ENCODE measurements around the gene MCRS1.

Gene MCRS1

GRCh38 chr12:49582850-49583249 is 14.9 kb upstream of the MCRS1 start:
- DNase-seq (ENCODE audit: low read depth, low spot score) = no peak

- DNase-seq (ENCODE audit: low read depth, low spot score) = no peak
These were observed 14.3 kb upstream of the MCRS1 start for GRCh38 chr12:49582201-49582600.

- DNase-seq (ENCODE audit: low read depth, low spot score) = no peak
These were observed 12.9 kb upstream of the MCRS1 start for GRCh38 chr12:49580572-49581535.

GRCh38 chr12:49578471-49579112 is 10.7 kb upstream of the MCRS1 start:
- no peak for DNase-seq (ENCODE audit: low read depth, low spot score)

GRCh38 chr12:49577589-49578315 is 9.8 kb upstream of the MCRS1 start:
- no peak for DNase-seq (ENCODE audit: low read depth, low spot score)

- DNase-seq (ENCODE audit: low read depth, low spot score) = no peak
These were observed 660 bp upstream of the MCRS1 start for GRCh38 chr12:49568442-49569162.

- DNase-seq (ENCODE audit: low read depth, low spot score) = no peak
These were observed 686 bp downstream of the MCRS1 start for GRCh38 chr12:49567302-49567610.

GRCh38 chr12:49566361-49566760 is 1.6 kb downstream of the MCRS1 start:
- DNase-seq (ENCODE audit: low read depth, low spot score) = no peak

- no peak for DNase-seq (ENCODE audit: low read depth, low spot score)
These were observed 2.3 kb downstream of the MCRS1 start for GRCh38 chr12:49565406-49566265.

GRCh38 chr12:49564686-49565405 is 3.1 kb downstream of the MCRS1 start:
- no peak for DNase-seq (ENCODE audit: low read depth, low spot score)

- no peak for DNase-seq (ENCODE audit: low read depth, low spot score)
These were observed 3.8 kb downstream of the MCRS1 start for GRCh38 chr12:49563951-49564685.

- DNase-seq (ENCODE audit: low read depth, low spot score) = no peak
These were observed 5.1 kb downstream of the MCRS1 start for GRCh38 chr12:49562831-49563230.

- DNase-seq (ENCODE audit: low read depth, low spot score) = no peak
These were observed 5.7 kb downstream of the MCRS1 start for GRCh38 chr12:49562233-49562632.

GRCh38 chr12:49560695-49561094 is 7.2 kb downstream of the MCRS1 start:
- DNase-seq (ENCODE audit: low read depth, low spot score) = no peak

- no peak for DNase-seq (ENCODE audit: low read depth, low spot score)
These were observed 8.8 kb downstream of the MCRS1 start for GRCh38 chr12:49559011-49559675.

- DNase-seq (ENCODE audit: low read depth, low spot score) = no peak
These were observed 9.4 kb downstream of the MCRS1 start for GRCh38 chr12:49558526-49558925.

- DNase-seq (ENCODE audit: low read depth, low spot score) = no peak
These were observed 10.1 kb downstream of the MCRS1 start for GRCh38 chr12:49557917-49558215.

- DNase-seq (ENCODE audit: low read depth, low spot score) = no peak
These were observed 10.6 kb downstream of the MCRS1 start for GRCh38 chr12:49557187-49557916.
